HG02840 (cell line): Measurements from ENCODE around the gene ARSI.

Source experiments
- ATAC-seq: cut with Tn5 transposase; IDR thresholded peaks from one replicate; pipeline ENCODE4 v1.9.1; 2021; ENCODE audit warnings: mild to moderate bottlenecking, moderate library complexity, moderate number of reproducible peaks; ENCODE audit not compliant: unreplicated experiment, low FRiP score

ARSI gene

DNA sequence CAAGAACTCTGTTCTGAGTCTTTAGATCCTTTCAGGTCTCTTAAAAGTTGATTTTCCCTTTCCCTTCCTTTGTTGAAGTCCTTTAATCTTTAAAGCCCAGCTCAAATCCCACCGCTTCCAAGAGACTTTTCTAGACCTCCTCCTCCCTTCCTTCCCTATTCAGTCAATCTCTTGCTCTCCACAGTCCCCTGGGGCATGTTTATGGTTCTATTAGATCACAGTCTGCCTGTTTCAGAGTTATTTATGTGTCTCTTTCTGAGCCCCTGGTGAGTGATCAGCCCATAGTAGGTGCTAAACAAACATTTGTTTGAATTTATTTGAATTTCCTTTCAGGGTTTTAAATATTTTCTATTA is 7.2 kb upstream of the ARSI start:
- ATAC-seq = no peak

DNA sequence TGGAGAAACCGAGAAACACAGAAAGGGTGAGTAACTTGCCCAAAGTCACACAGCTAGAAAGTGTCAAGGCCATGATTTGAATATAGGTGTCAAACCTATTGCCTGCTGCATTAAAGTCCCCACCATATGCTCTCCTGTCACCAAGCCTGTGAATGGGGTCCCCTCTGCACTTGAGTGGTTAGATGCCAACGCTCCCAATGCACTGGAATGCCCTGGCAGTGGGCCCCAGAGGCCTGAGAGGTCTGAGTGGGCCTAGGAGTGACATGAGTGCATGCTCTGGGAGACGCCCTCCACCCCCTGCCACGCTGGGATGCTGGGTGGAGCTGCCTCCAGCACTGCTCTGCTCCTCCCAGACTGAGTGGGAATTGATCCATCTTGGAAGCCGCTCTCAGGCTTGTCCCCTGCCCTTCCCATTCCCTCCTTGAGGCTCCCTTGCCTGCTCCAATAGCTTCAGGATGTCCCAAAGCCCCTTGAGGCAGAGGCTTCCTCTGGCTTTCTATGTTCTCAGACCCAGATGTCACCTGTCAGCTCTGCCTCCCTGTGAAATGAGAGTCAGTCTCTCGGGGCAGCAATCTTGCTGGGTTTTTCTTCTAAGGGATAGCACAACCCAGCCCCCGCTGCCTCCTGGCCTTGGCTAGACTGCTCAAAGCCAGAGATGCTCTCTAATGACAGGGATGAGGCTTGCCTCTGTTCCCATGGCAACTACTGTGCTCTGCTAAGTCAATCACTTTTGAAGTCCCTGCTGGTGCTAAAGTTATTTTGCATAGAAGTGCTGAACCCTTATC is 6.6 kb upstream of the ARSI start:
- no peak for ATAC-seq

GRCh38 chr5:150307617-150308426 is 5.1 kb upstream of the ARSI start:
- no peak for ATAC-seq

DNA sequence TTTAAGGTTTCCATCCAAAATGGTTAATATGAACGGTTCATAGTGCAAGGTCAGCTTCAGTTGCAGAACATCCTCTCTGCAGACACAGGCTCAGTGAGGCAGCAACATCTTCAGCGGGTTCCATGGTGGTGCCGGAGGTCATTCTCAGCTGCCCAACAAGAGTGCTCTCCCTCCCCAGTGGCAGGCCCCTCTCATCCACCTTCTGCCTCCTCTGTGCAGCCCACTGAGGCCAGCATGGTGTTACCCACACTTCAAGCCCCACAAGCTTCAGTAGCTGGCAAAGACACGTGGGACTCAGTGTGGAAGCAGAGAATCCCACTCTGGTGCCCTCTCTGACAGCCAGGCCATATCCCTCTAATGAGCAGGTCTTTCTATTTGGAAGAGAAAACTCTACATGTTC is 4.1 kb upstream of the ARSI start:
- ATAC-seq = no peak

- no peak for ATAC-seq
These were observed 2.9 kb upstream of the ARSI start for GRCh38 chr5:150305557-150305956.

GRCh38 chr5:150305095-150305494 is 2.4 kb upstream of the ARSI start:
- ATAC-seq = no peak

GRCh38 chr5:150304481-150305081 is 1.9 kb upstream of the ARSI start:
- no peak for ATAC-seq

DNA sequence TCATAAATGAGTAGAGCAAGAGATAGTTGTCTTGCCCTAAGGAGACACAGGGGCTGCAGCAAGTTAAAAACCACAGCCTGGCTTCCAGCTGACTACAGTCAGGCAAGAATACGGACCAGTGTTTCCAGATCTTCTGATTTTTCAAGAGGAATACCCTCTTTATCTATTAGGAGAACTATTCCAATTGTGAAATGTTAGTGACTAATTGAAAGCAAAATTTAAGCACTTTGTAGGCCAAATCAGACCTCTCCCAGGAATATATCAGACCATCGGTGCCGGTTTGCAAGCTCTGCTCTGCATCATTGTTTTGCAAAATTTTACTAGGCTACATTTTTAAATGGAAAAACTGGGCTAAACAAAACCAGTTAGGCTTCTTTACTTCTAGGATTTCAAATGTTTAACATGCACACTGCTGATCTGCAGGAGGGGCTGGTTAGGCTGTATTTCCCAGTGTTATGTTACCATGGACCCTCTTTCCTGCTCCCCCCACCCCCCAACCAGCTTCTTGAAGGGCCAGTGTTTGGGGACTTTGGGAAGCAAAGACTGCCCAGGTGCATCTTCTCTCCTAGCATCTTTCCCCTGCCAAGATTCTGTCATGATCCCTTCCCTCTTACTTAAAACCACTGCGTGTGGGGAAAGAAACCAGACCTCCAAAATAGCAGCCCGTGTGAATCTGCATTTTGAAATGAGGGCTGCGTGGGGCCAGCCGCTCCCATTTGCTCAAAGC is 1.1 kb upstream of the ARSI start:
- no peak for ATAC-seq

DNA sequence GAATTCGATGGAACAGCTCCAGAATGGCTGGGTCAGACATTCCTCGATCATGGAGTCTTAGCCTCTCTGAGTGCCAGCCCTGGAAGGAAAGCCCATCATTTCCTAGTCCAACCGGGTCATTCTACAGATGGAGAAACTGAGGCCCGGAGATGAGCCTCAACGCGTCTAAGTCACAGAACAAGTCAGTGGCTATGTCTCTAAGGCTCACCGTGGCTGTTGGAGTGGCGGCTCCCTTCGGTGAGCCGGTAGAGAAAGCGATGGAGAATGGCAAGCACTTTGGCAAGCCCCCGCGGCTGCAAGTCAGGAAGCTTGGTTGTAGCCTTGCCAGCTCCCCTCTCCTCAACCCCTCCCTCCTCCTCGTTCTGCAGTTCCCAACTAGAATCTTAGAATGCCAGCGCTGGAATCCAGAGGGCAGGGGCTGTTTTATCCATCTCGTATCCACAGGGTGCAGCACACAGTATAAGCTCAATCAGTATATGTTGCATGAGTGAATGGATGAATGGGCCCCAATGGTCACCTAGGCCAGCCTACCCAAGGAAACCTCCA is 438 bp upstream of the ARSI start:
- ATAC-seq = no peak

- no peak for ATAC-seq
These were observed 804 bp downstream of the ARSI start for GRCh38 chr5:150301901-150302300.

DNA sequence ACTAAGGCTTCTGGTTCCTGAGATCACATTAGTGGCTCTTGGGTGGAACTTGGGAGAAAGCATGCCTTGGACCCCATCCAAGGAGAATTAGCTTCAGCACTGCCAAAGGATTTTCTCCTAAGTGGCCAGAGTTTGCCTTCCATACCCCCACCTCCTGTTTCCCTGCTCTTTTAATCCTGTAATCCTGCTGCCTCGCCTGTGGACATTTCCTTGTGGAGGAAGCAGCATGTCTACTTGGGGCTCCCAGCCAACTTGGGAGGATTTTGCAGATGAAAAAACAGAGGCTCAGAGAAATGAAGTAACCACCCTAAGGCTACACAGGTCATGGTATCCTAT is 1.6 kb downstream of the ARSI start:
- no peak for ATAC-seq

GRCh38 chr5:150300496-150301169 is 2.1 kb downstream of the ARSI start:
- no peak for ATAC-seq

DNA sequence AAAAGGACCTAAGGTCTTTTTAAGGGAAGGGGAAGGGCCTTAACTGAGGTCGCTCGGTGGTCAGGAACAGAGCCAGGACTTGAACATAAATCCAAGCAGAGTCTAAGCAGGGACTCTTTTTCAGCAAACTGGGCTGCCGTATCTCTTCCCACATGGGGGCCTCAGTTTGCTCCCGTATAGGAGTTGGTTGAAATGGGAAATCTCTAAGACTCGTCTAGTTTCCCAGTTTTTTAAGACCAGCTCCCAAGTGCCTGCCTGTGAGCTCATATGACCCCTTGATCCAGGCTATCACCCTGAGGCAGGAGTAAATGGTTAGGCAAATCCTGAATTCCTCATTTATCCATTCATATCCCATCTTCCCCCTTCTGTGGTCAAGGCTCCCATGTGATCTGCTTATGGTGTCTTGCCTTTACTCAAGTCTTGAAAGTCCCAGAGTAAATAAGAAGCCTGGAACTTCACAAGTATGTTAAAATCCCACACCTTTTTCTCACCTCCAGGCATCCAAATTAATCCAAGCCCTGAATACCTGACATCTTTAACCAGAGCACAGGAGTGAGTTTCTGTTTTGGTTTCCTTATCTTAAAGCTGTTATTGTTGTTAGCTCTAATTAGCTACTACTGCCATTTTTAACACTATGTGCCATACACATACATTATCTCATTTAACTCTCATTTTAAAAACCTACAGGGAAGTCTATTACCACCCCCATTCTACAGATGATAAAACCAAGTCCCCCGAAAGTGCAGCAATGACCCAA is 3.0 kb downstream of the ARSI start:
- ATAC-seq = no peak

- no peak for ATAC-seq
These were observed 3.8 kb downstream of the ARSI start for GRCh38 chr5:150298701-150299451.

GRCh38 chr5:150297934-150298595 is 4.6 kb downstream of the ARSI start:
- no peak for ATAC-seq

DNA sequence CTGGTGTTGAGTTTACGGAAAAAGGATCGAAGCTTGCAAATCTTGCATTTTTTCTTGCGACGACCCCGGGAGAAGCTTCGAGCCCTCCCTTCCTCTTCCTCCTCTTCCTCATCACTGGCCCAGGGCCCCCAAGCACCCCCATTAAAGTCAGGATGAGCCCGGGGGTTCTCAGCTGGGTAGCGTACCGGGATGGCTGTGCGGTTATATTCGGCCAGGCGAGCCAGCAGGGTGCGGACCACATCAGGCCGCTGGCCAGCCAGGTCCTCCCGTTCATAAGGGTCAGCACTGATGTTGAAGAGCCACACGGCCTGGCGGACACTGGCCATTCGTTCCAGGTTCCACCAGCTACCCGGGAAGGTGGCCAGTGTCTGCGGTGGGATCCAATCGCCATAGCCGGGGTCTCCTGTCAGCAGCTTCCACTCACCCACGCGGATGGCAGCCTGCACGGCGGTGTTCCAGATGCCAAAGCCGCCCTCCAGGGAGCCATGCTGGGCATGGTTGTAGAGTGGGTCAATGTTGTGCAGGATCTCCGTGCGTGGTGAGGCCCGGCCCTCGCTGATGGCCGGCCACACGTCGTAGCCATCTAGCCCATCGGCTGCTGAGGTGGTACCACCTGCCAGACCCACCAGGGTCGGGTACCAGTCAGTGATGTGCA is 5.3 kb downstream of the ARSI start:
- ATAC-seq = no peak

DNA sequence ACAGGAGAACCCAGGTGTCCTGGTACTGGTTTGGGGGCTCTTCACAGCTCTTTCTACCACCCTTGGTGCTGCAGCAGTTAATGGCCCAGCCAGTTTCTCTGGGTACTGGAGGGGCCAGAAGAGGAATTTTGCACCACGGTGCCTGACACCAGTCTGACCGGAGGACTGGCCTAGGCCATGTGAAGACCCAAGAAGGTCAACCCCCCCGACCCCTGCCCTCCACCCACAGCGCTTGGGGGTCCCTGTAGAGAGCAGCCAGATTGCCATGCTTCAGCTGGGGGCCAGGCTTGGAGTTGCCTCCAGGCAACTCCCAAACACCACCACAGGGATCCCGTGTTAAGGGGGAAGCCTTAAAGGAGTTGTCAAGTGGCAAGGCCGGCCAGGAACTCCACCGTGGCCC is 6.2 kb downstream of the ARSI start:
- ATAC-seq = no peak
